PC-3 (cell line): ENCODE data around the gene GRK3.

Experiments
- EZH2phosphoT487 ChIP-seq: fragments of 300-600 bp; sonication (generic); IDR thresholded peaks from 2 replicates; pipeline ENCODE4 v1.6.1; 2018; ENCODE audit warnings: mild to moderate bottlenecking, antibody characterized with exemption, low read length, borderline replicate concordance
- TF ChIP-seq, protein P1 (sequence below): fragments of 300-600 bp; sonication (generic); conservative IDR thresholded peaks from 2 replicates; pipeline ENCODE4 v1.5.1; 2017; ENCODE audit warnings: antibody characterized with exemption, low read depth, mild to moderate bottlenecking, low read length

- no peak for TF ChIP-seq EZH2phosphoT487
- TF ChIP-seq, protein P1, sequence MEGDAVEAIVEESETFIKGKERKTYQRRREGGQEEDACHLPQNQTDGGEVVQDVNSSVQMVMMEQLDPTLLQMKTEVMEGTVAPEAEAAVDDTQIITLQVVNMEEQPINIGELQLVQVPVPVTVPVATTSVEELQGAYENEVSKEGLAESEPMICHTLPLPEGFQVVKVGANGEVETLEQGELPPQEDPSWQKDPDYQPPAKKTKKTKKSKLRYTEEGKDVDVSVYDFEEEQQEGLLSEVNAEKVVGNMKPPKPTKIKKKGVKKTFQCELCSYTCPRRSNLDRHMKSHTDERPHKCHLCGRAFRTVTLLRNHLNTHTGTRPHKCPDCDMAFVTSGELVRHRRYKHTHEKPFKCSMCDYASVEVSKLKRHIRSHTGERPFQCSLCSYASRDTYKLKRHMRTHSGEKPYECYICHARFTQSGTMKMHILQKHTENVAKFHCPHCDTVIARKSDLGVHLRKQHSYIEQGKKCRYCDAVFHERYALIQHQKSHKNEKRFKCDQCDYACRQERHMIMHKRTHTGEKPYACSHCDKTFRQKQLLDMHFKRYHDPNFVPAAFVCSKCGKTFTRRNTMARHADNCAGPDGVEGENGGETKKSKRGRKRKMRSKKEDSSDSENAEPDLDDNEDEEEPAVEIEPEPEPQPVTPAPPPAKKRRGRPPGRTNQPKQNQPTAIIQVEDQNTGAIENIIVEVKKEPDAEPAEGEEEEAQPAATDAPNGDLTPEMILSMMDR, result no peak
Measured at GRCh38 chr22:25540166-25540907, 24.1 kb upstream of the GRK3 start.
